ENCODE measurements around the gene RRBP1. TPM values are rescaled to one million over a fixed set of nuclear protein-coding genes. Genes with fewer than 3 reads are reported as not detected.

The RRBP1 gene
- total and polyA plus RNA-seq, 2 donors (not counting 3 experiments of a cell fraction or from before 2014, with no cell fraction given) = 50.3 to 236 TPM

- dilution Hi-C loops (cut with MboI; ENCODE audit: extremely low pct_ligation_motif_present, low sequenced_read_pairs) = no loop called here
- CTCF ChIA-PET = interaction anchor here (0.9 to 3.9 kb wide), 10 partner anchors 16 to 290 kb away, joined by 3 to 19 read pairs (median 3); partner anchors contain the start of gene RRBP1
- no peak for FAIRE-seq
These were observed 31.5 kb downstream of the RRBP1 start for GRCh38 chr20:17650301-17651128.

GRCh38 chr20:17648791-17649730, 33.0 kb downstream of the RRBP1 start:
- DNase-seq (ENCODE audit: low read depth, low spot score) (no peak), FAIRE-seq (no peak)
- ChIA-PET CTCF (interaction anchor here (0.6 to 3.9 kb wide), 20 partner anchors 9 to 309 kb away, joined by 3 to 25 read pairs (median 6); partner anchors contain the start of genes BFSP1, DSTN and RRBP1), POLR2A (interaction anchor here (1.4 kb wide), 1 partner anchor 33 kb away, joined by 3 read pairs; the partner anchor contains the start of gene RRBP1)
- no peaks in the 10 kb centered on the region for H3K9me3 ChIP-seq (replicated peaks; ENCODE audit: control insufficient read depth, insufficient read depth, low read length)
- no peak overlapping the region for H3K9ac ChIP-seq (replicated peaks; ENCODE audit: extremely low read depth, insufficient read depth, low read length)
- BruUV-seq (replicated peaks) = no TSS peak
- H3K9me1 ChIP-seq (replicated peaks; ENCODE audit: control insufficient read depth, extremely low read depth, insufficient read depth, low read length) = no peaks in the 10 kb centered on the region
- no peaks in the 10 kb centered on the region for H3K27me3 ChIP-seq (ENCODE audit: control insufficient read depth in 2 of 2, insufficient read depth in 2 of 2, low read length in 2 of 2)
- H3K79me2 ChIP-seq (ENCODE audit: control insufficient read depth, insufficient read depth, low read length) = peaks cover 69% of the 10 kb centered on the region
- no peak overlapping the region for H3K27ac ChIP-seq (ENCODE audit: insufficient read depth, low read depth, low read length)
- H3K4me3 ChIP-seq (replicated peaks in 1 of 3; ENCODE audit: insufficient read depth in 1 of 3, low read depth in 1 of 3, low read length in 3 of 3) = no peak overlapping the region
- no peaks in the 10 kb centered on the region for H4K20me1 ChIP-seq (replicated peaks; ENCODE audit: control insufficient read depth, extremely low read depth, insufficient read depth, low read length)
- intact Hi-C loops (cut with micrococcal nuclease) = loop anchor here (1.0 kb wide), 1 partner anchor 112 kb away; no protein-coding TSS in a partner anchor
- TF ChIP-seq CTCF (IDR thresholded peaks at IDR 0.05; ENCODE audit: extremely low read depth in 1 of 2, insufficient read depth in 1 of 2, low read depth in 1 of 2, low read length in 2 of 2) (peak; percentile 43 to 67), POLR2A (IDR thresholded peaks at IDR 0.05; ENCODE audit: low read depth, low read length) (no peak), JUN (IDR thresholded peaks at IDR 0.05; ENCODE audit: borderline replicate concordance, insufficient read depth, insufficient read length, low read depth) (no peak), MAX (IDR thresholded peaks at IDR 0.05; ENCODE audit: insufficient read depth, insufficient read length) (no peak)
- peaks cover 11% of the 10 kb centered on the region for H3K4me1 ChIP-seq (ENCODE audit: control insufficient read depth, extremely low read depth, insufficient read depth, low read length)
- H3K4me2 ChIP-seq (ENCODE audit: insufficient read depth, low read length) = no peak overlapping the region
- peaks cover 0 to 9% of the 10 kb centered on the region in 2 experiments for H3K36me3 ChIP-seq (ENCODE audit: control insufficient read depth in 2 of 2, extremely low read depth in 1 of 2, insufficient read depth in 2 of 2, low read length in 2 of 2)
- H2AFZ ChIP-seq (ENCODE audit: low read depth, low read length) = no peak overlapping the region
- dilution Hi-C loops (cut with MboI; ENCODE audit: extremely low pct_ligation_motif_present, low sequenced_read_pairs) = no loop called here

More at GRCh38 chr20:17650301-17651128, 31.5 kb downstream of the RRBP1 start:
- Histone ChIP-seq H3K9ac (replicated peaks; ENCODE audit: extremely low read depth, insufficient read depth, low read length) (no peak overlapping the region), H3K9me3 (replicated peaks; ENCODE audit: control insufficient read depth, insufficient read depth, low read length) (no peaks in the 10 kb centered on the region), H4K20me1 (replicated peaks; ENCODE audit: control insufficient read depth, extremely low read depth, insufficient read depth, low read length) (no peaks in the 10 kb centered on the region), H3K4me3 (replicated peaks in 1 of 3; ENCODE audit: insufficient read depth in 1 of 3, low read depth in 1 of 3, low read length in 3 of 3) (no peak overlapping the region), H3K36me3 (ENCODE audit: control insufficient read depth in 2 of 2, extremely low read depth in 1 of 2, insufficient read depth in 2 of 2, low read length in 2 of 2) (peaks cover 8 to 14% of the 10 kb centered on the region in 2 experiments), H2AFZ (ENCODE audit: low read depth, low read length) (no peak overlapping the region), H3K4me1 (ENCODE audit: control insufficient read depth, extremely low read depth, insufficient read depth, low read length) (peaks cover 13% of the 10 kb centered on the region), H3K4me2 (ENCODE audit: insufficient read depth, low read length) (no peak overlapping the region), H3K9me1 (replicated peaks; ENCODE audit: control insufficient read depth, extremely low read depth, insufficient read depth, low read length) (no peaks in the 10 kb centered on the region), H3K79me2 (ENCODE audit: control insufficient read depth, insufficient read depth, low read length) (peaks cover 67% of the 10 kb centered on the region), H3K27ac (ENCODE audit: insufficient read depth, low read depth, low read length) (no peak overlapping the region), H3K27me3 (ENCODE audit: control insufficient read depth in 2 of 2, insufficient read depth in 2 of 2, low read length in 2 of 2) (no peaks in the 10 kb centered on the region)
- no peak for TF ChIP-seq POLR2AphosphoS5 (IDR thresholded peaks at IDR 0.05; ENCODE audit: insufficient read depth, low read depth, low read length)
- no TSS peak for BruUV-seq (replicated peaks)
- intact Hi-C loops (cut with micrococcal nuclease) = no loop called here
- peak; percentile 28 for DNase-seq (ENCODE audit: low read depth, low spot score)
- POLR2A ChIA-PET = interaction anchor here (0.6 to 1.4 kb wide), 2 partner anchors 32 to 185 kb away, joined by 3 to 6 read pairs; partner anchors contain the start of gene RRBP1
